GM12875 (cell line): Measurements from ENCODE around the gene ARMC3.
"Not testable (repeated sequence)": the region's sequence is repeated elsewhere in the genome, so short reads cannot be mapped to it uniquely, and the experiment has no call there.

Experiments
- H3K4me3 ChIP-seq: one replicate; pipeline ENCODE4 v1.5.1; 2011; ENCODE audit warnings: low read depth, low read length, control low read depth
- CTCF ChIP-seq: IDR thresholded peaks from 2 replicates; pipeline ENCODE4 v1.5.1; 2011; ENCODE audit warnings: low read depth, mild to moderate bottlenecking, control low read depth, inconsistent platforms, low read length, moderate library complexity, borderline replicate concordance; ENCODE audit not compliant: insufficient read depth

The ARMC3 gene

GRCh38 chr10:23067337-23067736 lies 139.5 kb downstream of the ARMC3 start:
- no peak for TF ChIP-seq CTCF
- H3K4me3 ChIP-seq: no peak overlapping the region

GRCh38 chr10:23067939-23068775 lies 140.3 kb downstream of the ARMC3 start:
- no peak overlapping the region for H3K4me3 ChIP-seq
- TF ChIP-seq CTCF: peak; percentile 79

GRCh38 chr10:23069019-23069815 lies 141.4 kb downstream of the ARMC3 start:
- no peak for TF ChIP-seq CTCF

GRCh38 chr10:23070092-23070912 lies 142.4 kb downstream of the ARMC3 start:
- not testable (repeated sequence) for H3K4me3 ChIP-seq

More at GRCh38 chr10:23069019-23069815, 141.4 kb downstream of the ARMC3 start:
- H3K4me3 ChIP-seq: no peak overlapping the region

GRCh38 chr10:23070913-23071218 lies 143.0 kb downstream of the ARMC3 start:
- no peak overlapping the region for H3K4me3 ChIP-seq
- TF ChIP-seq CTCF: no peak

GRCh38 chr10:23072593-23072992 lies 144.7 kb downstream of the ARMC3 start:
- not testable (repeated sequence) for H3K4me3 ChIP-seq

GRCh38 chr10:23073527-23073926 lies 145.7 kb downstream of the ARMC3 start:
- H3K4me3 ChIP-seq: no peak overlapping the region
- no peak for TF ChIP-seq CTCF
